ENCODE data around the gene MMP28. TPM values are rescaled to one million over a fixed set of nuclear protein-coding genes. Genes with fewer than 3 reads are reported as not detected.

The MMP28 gene
- total RNA-seq, 1 donor from 2014 or later: 8.6 TPM

DNA sequence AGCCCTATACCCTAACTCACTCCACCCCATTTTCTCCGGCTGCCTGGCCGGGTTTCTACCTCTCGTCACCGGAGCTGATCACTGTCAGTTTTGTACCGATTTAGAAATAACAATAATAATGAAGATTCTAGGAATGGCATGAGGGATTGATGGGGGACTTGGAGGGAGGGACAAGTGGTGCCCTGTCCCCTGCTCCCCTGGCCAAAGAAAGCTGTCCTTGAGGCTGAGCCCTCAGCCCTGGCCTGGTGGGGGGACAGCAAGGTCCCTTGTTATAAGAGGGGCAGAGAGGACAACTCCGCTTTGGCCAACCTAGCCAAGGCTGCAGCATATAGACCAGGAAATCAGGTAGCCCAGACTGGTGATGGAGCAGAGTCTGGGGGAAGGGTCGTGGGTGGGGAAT is 52.9 kb downstream of the MMP28 start:
- TF ChIP-seq, protein P1, sequence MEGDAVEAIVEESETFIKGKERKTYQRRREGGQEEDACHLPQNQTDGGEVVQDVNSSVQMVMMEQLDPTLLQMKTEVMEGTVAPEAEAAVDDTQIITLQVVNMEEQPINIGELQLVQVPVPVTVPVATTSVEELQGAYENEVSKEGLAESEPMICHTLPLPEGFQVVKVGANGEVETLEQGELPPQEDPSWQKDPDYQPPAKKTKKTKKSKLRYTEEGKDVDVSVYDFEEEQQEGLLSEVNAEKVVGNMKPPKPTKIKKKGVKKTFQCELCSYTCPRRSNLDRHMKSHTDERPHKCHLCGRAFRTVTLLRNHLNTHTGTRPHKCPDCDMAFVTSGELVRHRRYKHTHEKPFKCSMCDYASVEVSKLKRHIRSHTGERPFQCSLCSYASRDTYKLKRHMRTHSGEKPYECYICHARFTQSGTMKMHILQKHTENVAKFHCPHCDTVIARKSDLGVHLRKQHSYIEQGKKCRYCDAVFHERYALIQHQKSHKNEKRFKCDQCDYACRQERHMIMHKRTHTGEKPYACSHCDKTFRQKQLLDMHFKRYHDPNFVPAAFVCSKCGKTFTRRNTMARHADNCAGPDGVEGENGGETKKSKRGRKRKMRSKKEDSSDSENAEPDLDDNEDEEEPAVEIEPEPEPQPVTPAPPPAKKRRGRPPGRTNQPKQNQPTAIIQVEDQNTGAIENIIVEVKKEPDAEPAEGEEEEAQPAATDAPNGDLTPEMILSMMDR (IDR thresholded peaks at IDR 0.05): no peak
- DNase-seq (ENCODE audit: low spot score): no peak
- peaks cover 6% of the 10 kb centered on the region for H3K4me1 Mint-ChIP-seq (ENCODE audit: low read depth)
- no peaks in the 10 kb centered on the region for H3K9me3 Mint-ChIP-seq (ENCODE audit: low read depth)
- H3K4me3 Mint-ChIP-seq (ENCODE audit: unreplicated experiment): no peak overlapping the region
- H3K27ac Mint-ChIP-seq (ENCODE audit: unreplicated experiment): no peak overlapping the region
- peaks cover 2% of the 10 kb centered on the region for H3K36me3 Mint-ChIP-seq (ENCODE audit: low read depth)
- H3K27me3 Mint-ChIP-seq (ENCODE audit: low read depth): peaks cover 27% of the 10 kb centered on the region

DNA sequence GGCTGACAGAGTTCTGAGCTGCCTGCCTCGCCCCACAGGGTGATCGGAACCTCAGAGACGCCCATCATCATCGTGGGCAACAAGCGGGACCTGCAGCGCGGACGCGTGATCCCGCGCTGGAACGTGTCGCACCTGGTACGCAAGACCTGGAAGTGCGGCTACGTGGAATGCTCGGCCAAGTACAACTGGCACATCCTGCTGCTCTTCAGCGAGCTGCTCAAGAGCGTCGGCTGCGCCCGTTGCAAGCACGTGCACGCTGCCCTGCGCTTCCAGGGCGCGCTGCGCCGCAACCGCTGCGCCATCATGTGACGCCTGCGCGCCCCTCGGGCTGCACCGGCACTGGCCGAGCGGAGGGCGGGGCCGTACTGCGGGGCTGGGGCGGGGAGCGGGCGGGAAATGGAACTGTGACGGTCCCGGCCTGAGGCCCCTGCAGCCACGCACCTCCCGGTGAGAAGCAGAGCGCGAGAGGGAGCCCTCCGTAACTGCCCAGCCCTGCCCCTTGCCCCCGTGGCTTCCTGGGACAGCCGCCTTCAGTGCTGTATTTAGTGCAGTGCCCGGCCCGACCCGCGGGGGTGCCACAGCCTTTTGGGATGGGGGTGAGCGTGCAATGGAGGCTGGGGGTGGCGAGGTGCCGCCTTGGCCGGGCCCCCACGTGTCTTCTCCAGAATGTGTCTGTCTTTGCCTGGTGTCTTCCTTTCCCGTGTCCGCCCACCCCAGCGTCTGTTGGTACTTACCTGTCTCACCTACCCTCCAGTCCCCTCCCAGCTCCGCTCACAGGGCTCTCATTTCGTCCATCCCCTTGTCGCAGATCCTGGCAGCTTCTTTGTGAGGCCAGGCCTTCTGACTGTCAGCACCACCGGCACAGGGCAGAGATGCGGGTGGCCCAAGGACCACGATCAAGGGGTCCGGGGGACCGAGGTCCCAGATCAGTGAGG is 54.2 kb downstream of the MMP28 start:
- H3K9me3 Mint-ChIP-seq (ENCODE audit: low read depth): no peaks in the 10 kb centered on the region
- H3K4me3 Mint-ChIP-seq (ENCODE audit: unreplicated experiment): no peak overlapping the region
- H3K36me3 Mint-ChIP-seq (ENCODE audit: low read depth): peaks cover 2% of the 10 kb centered on the region
- H3K27me3 Mint-ChIP-seq (ENCODE audit: low read depth): peaks cover 27% of the 10 kb centered on the region
- no peak for DNase-seq (ENCODE audit: low spot score)
- no peak overlapping the region for H3K27ac Mint-ChIP-seq (ENCODE audit: unreplicated experiment)
- TF ChIP-seq, protein P1 (IDR thresholded peaks at IDR 0.05): peak; percentile 21
- peaks cover 6% of the 10 kb centered on the region for H3K4me1 Mint-ChIP-seq (ENCODE audit: low read depth)

- no peaks in the 10 kb centered on the region for H3K9me3 Mint-ChIP-seq (ENCODE audit: low read depth)
- no peak overlapping the region for H3K27ac Mint-ChIP-seq (ENCODE audit: unreplicated experiment)
- peaks cover 2% of the 10 kb centered on the region for H3K36me3 Mint-ChIP-seq (ENCODE audit: low read depth)
- H3K4me1 Mint-ChIP-seq (ENCODE audit: low read depth): peaks cover 6% of the 10 kb centered on the region
- TF ChIP-seq, protein P1 (IDR thresholded peaks at IDR 0.05): no peak
- no peak for DNase-seq (ENCODE audit: low spot score)
- H3K27me3 Mint-ChIP-seq (ENCODE audit: low read depth): peaks cover 27% of the 10 kb centered on the region
- H3K4me3 Mint-ChIP-seq (ENCODE audit: unreplicated experiment): no peak overlapping the region
Observed at GRCh38 chr17:35740216-35740615, 55.2 kb downstream of the MMP28 start.

- DNase-seq (ENCODE audit: low spot score): no peak
- Mint-ChIP-seq H3K27ac (ENCODE audit: unreplicated experiment) (no peak overlapping the region), H3K4me1 (ENCODE audit: low read depth) (peaks cover 6% of the 10 kb centered on the region), H3K27me3 (ENCODE audit: low read depth) (peaks cover 26% of the 10 kb centered on the region), H3K4me3 (ENCODE audit: unreplicated experiment) (no peak overlapping the region), H3K9me3 (ENCODE audit: low read depth) (no peaks in the 10 kb centered on the region), H3K36me3 (ENCODE audit: low read depth) (peaks cover 2% of the 10 kb centered on the region)
- TF ChIP-seq, protein P1 (IDR thresholded peaks at IDR 0.05): no peak
Observed at GRCh38 chr17:35738519-35739133, 56.8 kb downstream of the MMP28 start.

DNA sequence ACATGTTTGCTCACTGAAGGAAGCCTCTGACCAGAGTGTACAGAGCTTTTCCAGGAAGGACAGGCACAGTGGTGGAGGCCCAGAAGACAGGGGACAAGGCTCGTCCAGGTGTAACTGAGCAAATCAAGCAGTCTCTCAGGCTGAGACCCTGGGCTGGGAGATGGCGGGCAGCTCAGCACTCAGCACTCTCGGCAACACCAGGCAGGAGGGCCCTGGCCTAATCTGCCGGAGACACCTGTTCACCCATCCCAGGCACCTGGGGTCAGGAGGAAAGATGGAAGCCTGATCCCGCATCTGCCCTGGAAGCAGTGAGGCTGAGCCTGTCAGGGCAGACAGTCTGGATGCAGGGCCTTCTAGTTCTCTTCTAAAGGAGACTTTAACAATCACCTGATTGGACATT is 59.2 kb downstream of the MMP28 start:
- peaks cover 14% of the 10 kb centered on the region for H3K27me3 Mint-ChIP-seq (ENCODE audit: low read depth)
- H3K27ac Mint-ChIP-seq (ENCODE audit: unreplicated experiment): no peak overlapping the region
- DNase-seq (ENCODE audit: low spot score): no peak
- peaks cover 14% of the 10 kb centered on the region for H3K4me1 Mint-ChIP-seq (ENCODE audit: low read depth)
- H3K36me3 Mint-ChIP-seq (ENCODE audit: low read depth): peaks cover 2% of the 10 kb centered on the region
- H3K4me3 Mint-ChIP-seq (ENCODE audit: unreplicated experiment): no peak overlapping the region
- TF ChIP-seq, protein P1 (IDR thresholded peaks at IDR 0.05): no peak
- H3K9me3 Mint-ChIP-seq (ENCODE audit: low read depth): no peaks in the 10 kb centered on the region
